ENCODE measurements around the gene APEX2.
"Not testable (repeated sequence)": the region's sequence is repeated elsewhere in the genome, so short reads cannot be mapped to it uniquely, and the experiment has no call there.

APEX2 gene

DNA sequence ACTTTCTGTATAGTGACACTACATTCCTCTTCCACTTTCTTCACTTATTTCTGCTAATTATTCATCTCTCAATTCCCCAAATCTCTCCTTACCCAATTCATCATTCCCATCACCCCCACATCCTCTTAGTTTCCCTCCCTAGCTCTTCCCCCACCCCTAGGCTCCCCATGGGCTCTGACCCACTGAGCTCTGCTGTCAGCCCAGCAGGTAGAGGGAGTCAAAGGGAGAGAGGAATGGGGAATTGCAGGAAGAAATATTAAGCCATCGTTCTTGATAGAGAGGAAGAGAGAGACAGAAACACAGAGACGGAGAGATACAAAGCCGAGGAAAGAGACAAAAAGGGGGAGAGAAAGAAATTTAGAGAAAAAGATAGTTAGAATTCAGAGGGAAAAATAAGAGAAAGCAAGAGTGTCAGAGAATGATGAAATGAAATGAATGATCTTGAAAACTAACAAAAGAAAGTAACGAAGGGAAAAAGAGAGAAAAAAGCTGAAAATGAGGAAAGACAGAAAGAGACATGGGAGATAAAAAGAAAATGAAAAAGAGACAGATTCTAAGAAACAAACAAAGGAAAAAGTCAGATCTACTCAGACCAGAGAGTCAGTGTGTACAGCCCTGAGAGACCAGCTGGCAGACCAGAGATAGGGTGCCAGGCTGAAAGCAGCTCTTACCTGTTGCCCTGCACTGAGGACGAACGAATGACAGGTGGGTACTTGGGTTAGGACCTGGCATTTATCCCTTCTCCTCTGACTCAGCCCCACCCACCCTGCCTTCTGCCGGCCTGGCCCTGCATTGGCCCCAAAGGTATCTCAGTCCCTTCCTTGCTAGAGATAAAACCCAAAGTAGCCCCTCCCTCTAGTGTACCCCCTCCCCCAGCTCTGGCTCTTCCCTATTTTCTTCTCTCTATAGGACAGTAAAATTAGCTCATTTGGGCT lies 30.4 kb downstream of the APEX2 start, which contains the start of gene ALAS2:
TSS of gene ALAS2 (minus strand) at position 707 of the 935 bp plus-strand sequence. CDS start 4,977 bp downstream, outside the sequence.
- peaks cover 27% of the 10 kb centered on the region for H3K27me3 ChIP-seq (ENCODE audit: insufficient read depth, low read depth, severe bottlenecking)
- TF ChIP-seq, protein P1, sequence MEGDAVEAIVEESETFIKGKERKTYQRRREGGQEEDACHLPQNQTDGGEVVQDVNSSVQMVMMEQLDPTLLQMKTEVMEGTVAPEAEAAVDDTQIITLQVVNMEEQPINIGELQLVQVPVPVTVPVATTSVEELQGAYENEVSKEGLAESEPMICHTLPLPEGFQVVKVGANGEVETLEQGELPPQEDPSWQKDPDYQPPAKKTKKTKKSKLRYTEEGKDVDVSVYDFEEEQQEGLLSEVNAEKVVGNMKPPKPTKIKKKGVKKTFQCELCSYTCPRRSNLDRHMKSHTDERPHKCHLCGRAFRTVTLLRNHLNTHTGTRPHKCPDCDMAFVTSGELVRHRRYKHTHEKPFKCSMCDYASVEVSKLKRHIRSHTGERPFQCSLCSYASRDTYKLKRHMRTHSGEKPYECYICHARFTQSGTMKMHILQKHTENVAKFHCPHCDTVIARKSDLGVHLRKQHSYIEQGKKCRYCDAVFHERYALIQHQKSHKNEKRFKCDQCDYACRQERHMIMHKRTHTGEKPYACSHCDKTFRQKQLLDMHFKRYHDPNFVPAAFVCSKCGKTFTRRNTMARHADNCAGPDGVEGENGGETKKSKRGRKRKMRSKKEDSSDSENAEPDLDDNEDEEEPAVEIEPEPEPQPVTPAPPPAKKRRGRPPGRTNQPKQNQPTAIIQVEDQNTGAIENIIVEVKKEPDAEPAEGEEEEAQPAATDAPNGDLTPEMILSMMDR (IDR thresholded peaks at IDR 0.05; ENCODE audit: low read depth, low read length) = no peak

DNA sequence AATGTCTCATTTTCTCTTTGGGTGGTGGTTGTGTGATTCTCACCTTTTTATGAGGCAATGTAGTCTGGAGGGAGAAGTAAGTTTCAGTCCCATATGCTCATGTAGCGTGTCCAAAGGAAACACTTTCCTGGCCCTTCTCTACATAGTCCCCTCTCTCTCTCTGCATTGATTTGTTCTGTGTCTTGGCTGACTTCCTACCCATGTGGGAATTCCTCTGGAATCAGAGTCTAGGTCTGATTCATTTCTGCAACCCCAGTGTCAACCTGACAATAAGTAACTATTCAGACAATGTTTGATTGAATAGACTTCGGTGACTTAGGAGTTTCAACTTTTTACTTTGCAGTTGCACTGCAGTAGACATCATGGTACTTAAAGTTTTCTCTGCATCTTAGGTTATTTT lies 33.3 kb downstream of the APEX2 start:
- TF ChIP-seq, protein P1 (IDR thresholded peaks at IDR 0.05; ENCODE audit: low read depth, low read length) = no peak
- H3K4me3 ChIP-seq (ENCODE audit: low read depth, low read length) = no peak overlapping the region
- no peaks in the 10 kb centered on the region for H3K36me3 ChIP-seq
- no peak for DNase-seq
- no peak overlapping the region for H3K27ac ChIP-seq
- H3K27me3 ChIP-seq (ENCODE audit: insufficient read depth, low read depth, severe bottlenecking) = peaks cover 20% of the 10 kb centered on the region
- no peaks in the 10 kb centered on the region for H3K9me3 ChIP-seq (ENCODE audit: severe bottlenecking)

More for the DNA sequence above, 30.4 kb downstream of the APEX2 start, which contains the start of gene ALAS2:
- no peak within 1 kb of the TSS for H3K27ac ChIP-seq
- no peaks in the 10 kb centered on the region for H3K9me3 ChIP-seq (ENCODE audit: severe bottlenecking)
- H3K4me3 ChIP-seq (ENCODE audit: low read depth, low read length) = no peak within 1 kb of the TSS
- H3K36me3 ChIP-seq = no peaks in the 10 kb centered on the region
- DNase-seq = no peak

DNA sequence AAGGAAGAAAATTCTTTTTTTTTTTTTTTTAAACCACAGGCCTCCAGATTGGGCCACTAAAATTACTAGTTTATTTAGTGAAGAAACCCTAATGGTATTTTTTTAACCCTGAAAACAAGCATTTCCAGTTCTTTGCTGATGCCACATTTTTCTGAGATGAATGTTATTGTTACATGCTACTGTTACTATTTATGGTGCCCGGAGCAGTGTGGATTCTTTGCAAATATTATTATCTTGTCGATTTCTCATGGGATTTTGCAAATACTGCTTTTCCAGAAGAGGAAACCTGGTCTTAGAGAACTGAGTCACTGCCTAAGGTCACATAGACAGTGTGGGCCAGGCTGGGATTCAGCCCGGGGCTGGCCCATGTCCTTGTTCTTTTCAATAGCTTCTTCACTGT lies 39.3 kb downstream of the APEX2 start:
- no peaks in the 10 kb centered on the region for H3K9me3 ChIP-seq (ENCODE audit: severe bottlenecking)
- H3K27ac ChIP-seq = no peak overlapping the region
- TF ChIP-seq, protein P1 (IDR thresholded peaks at IDR 0.05; ENCODE audit: low read depth, low read length) = no peak
- peaks cover 25% of the 10 kb centered on the region for H3K27me3 ChIP-seq (ENCODE audit: insufficient read depth, low read depth, severe bottlenecking)
- H3K36me3 ChIP-seq = no peaks in the 10 kb centered on the region
- no peak overlapping the region for H3K4me3 ChIP-seq (ENCODE audit: low read depth, low read length)
- DNase-seq = no peak

DNA sequence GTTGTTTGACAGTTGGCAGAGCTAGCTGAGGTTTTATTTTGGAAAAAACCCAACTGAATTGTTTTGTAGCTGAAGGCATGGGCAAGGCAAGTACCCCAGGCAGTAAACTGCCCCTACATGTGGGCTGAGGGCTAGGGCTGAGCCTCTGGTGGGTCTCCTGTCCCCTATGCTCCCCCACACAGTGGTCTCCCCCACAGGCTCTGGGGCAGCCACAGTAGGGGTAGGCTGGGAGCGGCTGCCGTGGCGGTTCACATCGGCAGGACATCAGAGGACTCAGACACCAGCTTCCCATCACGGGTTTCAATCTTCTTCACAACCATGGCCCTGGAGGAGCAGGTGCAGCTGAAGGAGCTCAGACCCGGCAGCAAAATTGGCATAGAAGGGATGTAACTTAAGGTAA lies 41.4 kb downstream of the APEX2 start:
- H3K27me3 ChIP-seq (ENCODE audit: insufficient read depth, low read depth, severe bottlenecking) = peaks cover 31% of the 10 kb centered on the region
- no peak overlapping the region for H3K27ac ChIP-seq
- no peaks in the 10 kb centered on the region for H3K9me3 ChIP-seq (ENCODE audit: severe bottlenecking)
- no peaks in the 10 kb centered on the region for H3K36me3 ChIP-seq
- no peak for DNase-seq
- TF ChIP-seq, protein P1 (IDR thresholded peaks at IDR 0.05; ENCODE audit: low read depth, low read length) = no peak
- H3K4me3 ChIP-seq (ENCODE audit: low read depth, low read length) = no peak overlapping the region

DNA sequence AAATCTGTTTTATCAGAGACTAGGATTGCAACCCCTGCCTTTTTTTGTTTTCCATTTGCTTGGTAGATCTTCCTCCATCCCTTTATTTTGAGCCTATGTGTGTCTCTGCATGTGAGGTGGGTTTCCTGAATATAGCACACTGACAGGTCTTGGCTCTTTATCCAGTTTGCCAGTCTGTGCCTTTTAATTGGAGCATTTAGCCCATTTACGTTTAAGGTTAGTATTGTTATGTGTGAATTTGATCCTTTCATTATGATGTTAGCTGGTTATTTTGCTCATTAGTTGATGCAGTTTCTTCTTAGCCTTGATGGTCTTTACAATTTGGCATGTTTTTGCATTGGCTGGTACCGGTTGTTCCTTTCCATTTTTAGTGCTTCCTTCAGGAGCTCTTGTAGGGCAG lies 50.4 kb downstream of the APEX2 start:
- not testable (repeated sequence) for H3K27ac ChIP-seq; H3K36me3 ChIP-seq; DNase-seq; H3K9me3 ChIP-seq (ENCODE audit: severe bottlenecking); H3K4me3 ChIP-seq (ENCODE audit: low read depth, low read length)
- H3K27me3 ChIP-seq (ENCODE audit: insufficient read depth, low read depth, severe bottlenecking) = peaks cover 23% of the 10 kb centered on the region

DNA sequence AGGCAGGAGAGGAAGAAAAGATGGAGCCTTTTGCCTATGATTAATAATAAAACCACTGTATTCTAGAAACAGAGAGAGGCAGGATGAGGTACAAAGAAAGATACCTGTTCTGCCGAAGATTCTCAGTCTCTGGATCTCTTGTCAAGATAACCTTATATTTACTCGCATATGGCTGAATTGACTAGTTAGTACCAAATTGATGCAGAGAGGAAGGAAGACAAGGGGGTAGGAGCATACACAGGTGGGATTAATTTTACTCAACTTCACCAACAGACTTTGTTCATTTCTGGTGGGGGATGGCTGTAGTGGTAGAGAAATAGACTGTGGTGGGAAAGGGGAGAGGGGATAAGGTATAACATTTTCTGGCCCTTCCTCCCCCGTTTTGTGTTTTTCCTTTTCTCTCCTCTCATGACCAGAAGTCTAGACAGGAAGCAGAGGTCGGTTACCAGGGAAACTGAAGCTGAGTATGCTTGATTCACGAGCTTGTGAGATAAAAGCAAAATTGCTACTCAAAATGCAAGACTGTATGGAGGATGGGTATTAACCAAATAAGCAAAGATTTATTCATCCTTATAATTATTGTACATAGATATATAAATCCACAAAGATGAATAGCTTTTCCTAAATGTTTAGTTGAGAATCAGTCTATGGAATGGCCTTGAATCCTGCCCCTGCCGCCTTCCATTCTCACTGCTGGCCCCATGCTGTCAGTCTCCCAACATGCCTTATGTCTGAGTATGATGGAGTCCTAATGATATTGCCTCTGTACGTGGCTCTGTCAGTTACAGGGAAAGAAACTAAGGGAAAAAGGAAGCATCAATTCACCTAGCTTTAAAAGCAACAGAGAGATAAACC lies 56.9 kb downstream of the APEX2 start:
- TF ChIP-seq, protein P1 (IDR thresholded peaks at IDR 0.05; ENCODE audit: low read depth, low read length) = no peak
- no peak overlapping the region for H3K27ac ChIP-seq
- no peak overlapping the region for H3K4me3 ChIP-seq (ENCODE audit: low read depth, low read length)
- no peaks in the 10 kb centered on the region for H3K36me3 ChIP-seq
- DNase-seq = no peak
- peaks cover 42% of the 10 kb centered on the region for H3K27me3 ChIP-seq (ENCODE audit: insufficient read depth, low read depth, severe bottlenecking)
- H3K9me3 ChIP-seq (ENCODE audit: severe bottlenecking) = no peaks in the 10 kb centered on the region

Measured in WERI-Rb-1 (cell line).